Measurements from ENCODE around the gene CABCOCO1. TPM values are rescaled to one million over a fixed set of nuclear protein-coding genes. Genes with fewer than 3 reads are reported as not detected.

The CABCOCO1 gene
- total RNA-seq, 1 donor from 2014 or later = 0.30 TPM

DNA sequence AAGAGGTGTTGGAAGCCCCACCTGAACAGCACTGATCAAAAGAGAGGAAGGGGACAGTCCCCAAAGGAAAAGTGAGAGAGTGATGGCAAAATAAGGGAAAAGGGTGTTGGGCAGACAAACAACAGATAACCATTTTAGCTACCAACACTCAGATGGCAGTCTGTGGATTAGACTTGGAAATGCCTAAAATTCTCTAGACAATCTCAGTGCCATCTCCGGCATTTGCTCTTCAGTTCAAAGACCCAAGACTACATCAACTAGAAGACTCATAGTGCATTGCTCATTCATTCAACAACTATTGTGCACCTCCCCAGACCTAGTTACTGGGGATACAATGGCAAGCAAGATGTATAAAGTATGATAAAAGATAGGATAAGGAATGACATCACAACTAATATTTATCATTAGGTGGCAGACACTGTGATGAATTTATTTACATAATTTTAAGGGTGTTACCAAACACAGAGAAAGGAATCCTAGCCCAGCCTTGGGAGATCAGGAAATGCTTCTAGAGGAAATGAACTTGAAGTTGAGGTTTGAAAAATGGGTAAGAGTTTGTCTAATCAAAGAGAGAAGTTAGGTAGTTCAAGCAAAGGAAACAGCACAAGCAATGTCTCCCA, 129.5 kb downstream of the CABCOCO1 start:
- DNase-seq (ENCODE audit: low read depth, low spot score) = no peak
- Mint-ChIP-seq H3K9me3 (no peaks in the 10 kb centered on the region), H3K27ac (ENCODE audit: unreplicated experiment) (no peak overlapping the region), H3K36me3 (ENCODE audit: low read depth) (no peaks in the 10 kb centered on the region), H3K27me3 (ENCODE audit: low read depth) (no peaks in the 10 kb centered on the region), H3K4me3 (no peak overlapping the region), H3K4me1 (no peaks in the 10 kb centered on the region)
- TF ChIP-seq, protein P1, sequence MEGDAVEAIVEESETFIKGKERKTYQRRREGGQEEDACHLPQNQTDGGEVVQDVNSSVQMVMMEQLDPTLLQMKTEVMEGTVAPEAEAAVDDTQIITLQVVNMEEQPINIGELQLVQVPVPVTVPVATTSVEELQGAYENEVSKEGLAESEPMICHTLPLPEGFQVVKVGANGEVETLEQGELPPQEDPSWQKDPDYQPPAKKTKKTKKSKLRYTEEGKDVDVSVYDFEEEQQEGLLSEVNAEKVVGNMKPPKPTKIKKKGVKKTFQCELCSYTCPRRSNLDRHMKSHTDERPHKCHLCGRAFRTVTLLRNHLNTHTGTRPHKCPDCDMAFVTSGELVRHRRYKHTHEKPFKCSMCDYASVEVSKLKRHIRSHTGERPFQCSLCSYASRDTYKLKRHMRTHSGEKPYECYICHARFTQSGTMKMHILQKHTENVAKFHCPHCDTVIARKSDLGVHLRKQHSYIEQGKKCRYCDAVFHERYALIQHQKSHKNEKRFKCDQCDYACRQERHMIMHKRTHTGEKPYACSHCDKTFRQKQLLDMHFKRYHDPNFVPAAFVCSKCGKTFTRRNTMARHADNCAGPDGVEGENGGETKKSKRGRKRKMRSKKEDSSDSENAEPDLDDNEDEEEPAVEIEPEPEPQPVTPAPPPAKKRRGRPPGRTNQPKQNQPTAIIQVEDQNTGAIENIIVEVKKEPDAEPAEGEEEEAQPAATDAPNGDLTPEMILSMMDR (conservative IDR thresholded peaks at IDR 0.05) = no peak

DNA sequence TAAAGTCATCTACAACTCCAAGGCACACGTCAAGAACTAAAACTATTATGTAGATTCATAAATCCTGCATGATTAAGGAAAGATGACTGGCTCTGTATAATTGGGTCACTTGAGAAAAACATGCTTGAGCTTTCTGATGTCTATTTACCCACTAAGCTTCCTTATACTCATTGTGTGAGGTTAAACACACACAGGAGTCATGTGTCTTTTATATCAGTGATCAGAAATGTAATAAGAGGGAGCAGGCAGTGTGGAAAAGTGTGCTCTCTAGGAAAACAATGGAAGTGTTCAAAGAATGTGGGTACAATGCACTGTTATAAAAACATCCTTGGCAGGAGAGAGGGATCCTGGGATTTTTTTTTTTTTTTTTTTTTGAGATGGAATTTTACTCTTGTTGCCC, 130.2 kb downstream of the CABCOCO1 start:
- no peaks in the 10 kb centered on the region for H3K36me3 Mint-ChIP-seq (ENCODE audit: low read depth)
- H3K27me3 Mint-ChIP-seq (ENCODE audit: low read depth) = no peaks in the 10 kb centered on the region
- TF ChIP-seq, protein P1 (conservative IDR thresholded peaks at IDR 0.05) = no peak
- no peak overlapping the region for H3K27ac Mint-ChIP-seq (ENCODE audit: unreplicated experiment)
- DNase-seq (ENCODE audit: low read depth, low spot score) = no peak
- no peaks in the 10 kb centered on the region for H3K4me1 Mint-ChIP-seq
- no peaks in the 10 kb centered on the region for H3K9me3 Mint-ChIP-seq
- H3K4me3 Mint-ChIP-seq = no peak overlapping the region

DNA sequence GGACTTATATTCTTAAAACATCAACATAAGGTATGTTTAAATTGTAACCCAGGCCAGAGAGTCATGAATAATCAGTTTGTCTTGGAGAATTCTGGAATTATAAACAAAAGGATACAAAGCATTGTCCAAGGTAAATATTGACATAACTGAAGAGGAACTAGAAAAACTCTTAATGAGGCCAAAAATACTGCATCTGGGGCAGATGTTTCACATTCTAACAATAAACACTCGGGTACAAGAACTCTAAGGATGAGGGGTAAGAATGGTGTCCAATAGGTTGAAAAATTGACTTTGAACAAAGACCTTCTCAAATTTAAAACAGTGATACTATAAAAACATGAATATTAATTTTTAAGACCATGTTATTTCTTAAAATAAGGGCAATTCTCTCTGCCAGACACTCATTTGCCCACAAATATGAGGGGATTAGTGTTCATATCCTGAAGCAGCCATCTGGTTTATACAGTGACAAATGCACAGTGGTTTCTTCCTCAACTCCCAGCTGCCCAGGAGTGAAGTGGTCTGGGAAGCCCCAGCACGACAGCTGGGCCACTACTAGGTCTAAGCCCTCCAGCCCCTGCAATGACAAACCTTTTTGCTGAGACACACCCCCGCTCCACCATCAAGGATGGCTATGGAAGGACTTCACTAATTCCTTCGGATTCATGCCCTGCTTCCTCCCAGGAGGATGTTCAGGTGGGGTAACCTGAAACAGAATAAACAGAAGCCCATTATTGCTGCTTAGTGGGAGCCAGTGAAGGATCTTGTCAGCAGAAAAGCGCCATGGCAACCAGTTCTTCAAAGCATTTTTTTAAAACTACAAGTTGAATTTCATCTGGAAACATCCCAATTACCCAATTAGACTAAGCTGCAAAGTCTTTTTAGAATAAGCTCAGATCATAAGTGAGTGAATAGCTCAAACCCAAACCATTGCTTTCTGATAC, 131.3 kb downstream of the CABCOCO1 start:
- no peak for DNase-seq (ENCODE audit: low read depth, low spot score)
- Mint-ChIP-seq H3K27me3 (ENCODE audit: low read depth) (no peaks in the 10 kb centered on the region), H3K4me1 (no peaks in the 10 kb centered on the region), H3K27ac (ENCODE audit: unreplicated experiment) (no peak overlapping the region), H3K36me3 (ENCODE audit: low read depth) (no peaks in the 10 kb centered on the region), H3K9me3 (no peaks in the 10 kb centered on the region), H3K4me3 (no peak overlapping the region)
- TF ChIP-seq, protein P1 (conservative IDR thresholded peaks at IDR 0.05) = no peak

DNA sequence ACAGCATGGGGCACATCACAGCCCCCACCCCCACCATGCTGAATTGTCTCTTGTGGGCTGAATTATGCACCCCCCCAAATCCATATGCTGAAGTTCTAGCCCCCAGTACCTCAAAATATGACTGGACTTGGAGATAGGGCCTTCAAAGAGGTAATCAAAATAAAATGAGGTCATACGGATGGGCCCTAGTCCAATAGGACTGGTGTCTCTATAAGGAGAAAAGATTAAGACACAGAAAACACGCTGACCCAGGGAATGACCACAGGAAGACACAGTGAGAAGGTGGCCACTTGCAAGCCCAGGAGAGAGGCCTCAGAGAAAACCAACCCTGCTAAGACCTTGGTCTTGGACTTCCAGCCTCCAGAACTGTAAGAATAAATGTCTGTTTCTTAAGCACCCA, 132.4 kb downstream of the CABCOCO1 start:
- H3K4me1 Mint-ChIP-seq = no peaks in the 10 kb centered on the region
- TF ChIP-seq, protein P1 (conservative IDR thresholded peaks at IDR 0.05) = no peak
- no peak overlapping the region for H3K4me3 Mint-ChIP-seq
- H3K27ac Mint-ChIP-seq (ENCODE audit: unreplicated experiment) = no peak overlapping the region
- no peaks in the 10 kb centered on the region for H3K36me3 Mint-ChIP-seq (ENCODE audit: low read depth)
- no peak for DNase-seq (ENCODE audit: low read depth, low spot score)
- no peaks in the 10 kb centered on the region for H3K27me3 Mint-ChIP-seq (ENCODE audit: low read depth)
- H3K9me3 Mint-ChIP-seq = no peaks in the 10 kb centered on the region

DNA sequence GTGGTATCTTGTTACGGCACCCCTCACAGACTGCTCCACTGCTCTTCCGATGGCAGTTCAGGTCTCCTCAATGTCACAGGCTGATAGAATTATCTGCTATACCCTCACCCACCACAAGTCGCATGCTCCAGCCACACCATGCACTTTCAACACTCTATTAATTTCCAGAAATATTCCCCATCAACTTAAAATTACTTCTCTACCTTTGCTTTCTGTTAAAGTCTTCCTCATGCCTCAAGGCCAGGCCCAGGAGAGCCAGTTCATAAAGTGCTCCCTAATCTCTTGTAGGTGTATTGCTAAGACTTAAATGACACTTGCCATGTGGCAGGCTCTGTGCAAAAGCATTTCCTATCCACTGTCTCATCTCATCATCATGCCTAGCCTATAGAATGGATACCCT, 132.8 kb downstream of the CABCOCO1 start:
- no peaks in the 10 kb centered on the region for H3K27me3 Mint-ChIP-seq (ENCODE audit: low read depth)
- TF ChIP-seq, protein P1 (conservative IDR thresholded peaks at IDR 0.05) = peak; percentile 44
- H3K9me3 Mint-ChIP-seq = no peaks in the 10 kb centered on the region
- no peak overlapping the region for H3K27ac Mint-ChIP-seq (ENCODE audit: unreplicated experiment)
- H3K36me3 Mint-ChIP-seq (ENCODE audit: low read depth) = no peaks in the 10 kb centered on the region
- no peaks in the 10 kb centered on the region for H3K4me1 Mint-ChIP-seq
- no peak for DNase-seq (ENCODE audit: low read depth, low spot score)
- H3K4me3 Mint-ChIP-seq = no peak overlapping the region

All from neural crest cell (in vitro differentiated cells).